HUES64 (cell line): ENCODE results near the gene RPS19BP1.

Experiments used
- H3K27ac ChIP-seq: 2 replicates; pipeline ENCODE4 v1.7.0; 2013; ENCODE audit warnings: low read depth, low read length, inconsistent platforms
- H3K27me3 ChIP-seq: 2 replicates; pipeline ENCODE4 v1.6.1; 2013; ENCODE audit warnings: mild to moderate bottlenecking, low read length; ENCODE audit not compliant: insufficient read depth
- H3K36me3 ChIP-seq: 2 replicates; pipeline ENCODE4 v1.6.1; 2013; ENCODE audit warnings: mild to moderate bottlenecking, low read length; ENCODE audit not compliant: insufficient read depth
- H3K4me1 ChIP-seq: 2 replicates; pipeline ENCODE4 v1.6.1; 2013; ENCODE audit warnings: mild to moderate bottlenecking, low read length, moderate library complexity; ENCODE audit not compliant: insufficient read depth
- H3K4me3 ChIP-seq: 2 replicates; pipeline ENCODE4 v1.5.1; 2013; ENCODE audit warnings: mild to moderate bottlenecking, low read length, moderate library complexity
- H3K9ac ChIP-seq: 2 replicates; pipeline ENCODE4 v1.6.1; 2013; ENCODE audit warnings: mild to moderate bottlenecking, low read depth, low read length
- H3K9me3 ChIP-seq: 2 replicates; pipeline ENCODE4 v1.6.1; 2013; ENCODE audit warnings: low read depth, low read length; ENCODE audit not compliant: insufficient read depth
- WGBS: fragments of 150-250, 120-280 bp; methylation state at CpG from one replicate; pipeline ENCODE4 v1.1.7; 2013; ENCODE audit warnings: missing lambda C conversion rate; 5-methylcytosine and 5-hydroxymethylcytosine counted together

The RPS19BP1 gene

GRCh38 chr22:39518996-39519680, 13.4 kb downstream of the RPS19BP1 start:
- Histone ChIP-seq H3K27ac (peak overlapping the region; percentile 95), H3K9me3 (no peaks in the 10 kb centered on the region), H3K27me3 (peaks cover 19% of the 10 kb centered on the region), H3K9ac (peak overlapping the region; percentile 100), H3K4me3 (peak overlapping the region; percentile 91), H3K4me1 (peaks cover 4% of the 10 kb centered on the region; the same call in 1 of the 2 replicates), H3K36me3 (peaks cover 55% of the 10 kb centered on the region)
- WGBS, result 16% methylated on average over 24 of the region's 24 CpGs

DNA sequence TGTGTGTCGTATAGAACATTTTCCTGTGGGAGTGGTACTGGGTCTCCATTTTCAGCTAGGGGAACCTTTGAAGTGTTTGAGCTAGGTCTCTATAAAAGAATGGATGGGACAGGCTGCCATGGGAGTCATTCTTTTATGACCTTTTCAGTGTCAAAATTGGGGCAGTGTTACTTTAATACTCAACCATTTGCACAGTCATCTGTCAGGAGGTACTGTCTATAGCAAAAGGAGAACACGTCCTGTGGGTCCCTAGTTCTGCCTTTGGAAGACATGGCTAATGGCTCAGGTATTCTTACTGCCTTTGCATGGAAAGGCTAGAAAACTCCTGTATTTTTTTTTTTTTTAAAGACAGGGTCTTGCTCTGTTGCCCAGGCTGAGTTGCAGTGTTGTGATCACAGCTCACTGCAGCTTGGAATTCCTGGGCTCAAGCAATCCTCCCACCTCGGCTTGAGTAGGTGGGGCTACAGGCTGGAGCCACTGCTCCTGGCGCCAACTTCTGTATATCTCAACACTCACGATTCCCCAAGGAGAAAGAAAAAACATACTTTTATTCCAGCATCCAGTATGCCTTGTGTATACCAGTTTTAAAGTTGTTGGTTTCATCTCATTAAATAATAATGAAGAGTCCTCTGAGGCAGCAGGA, 14.3 kb downstream of the RPS19BP1 start:
- Histone ChIP-seq H3K9ac (no peak overlapping the region), H3K9me3 (no peaks in the 10 kb centered on the region), H3K27ac (no peak overlapping the region), H3K27me3 (peaks cover 27% of the 10 kb centered on the region), H3K4me3 (no peak overlapping the region), H3K36me3 (peaks cover 59% of the 10 kb centered on the region), H3K4me1 (peaks cover 4% of the 10 kb centered on the region; the same call in 1 of the 2 replicates)
- WGBS, result 83% methylated on average over 5 of the region's 5 CpGs

DNA sequence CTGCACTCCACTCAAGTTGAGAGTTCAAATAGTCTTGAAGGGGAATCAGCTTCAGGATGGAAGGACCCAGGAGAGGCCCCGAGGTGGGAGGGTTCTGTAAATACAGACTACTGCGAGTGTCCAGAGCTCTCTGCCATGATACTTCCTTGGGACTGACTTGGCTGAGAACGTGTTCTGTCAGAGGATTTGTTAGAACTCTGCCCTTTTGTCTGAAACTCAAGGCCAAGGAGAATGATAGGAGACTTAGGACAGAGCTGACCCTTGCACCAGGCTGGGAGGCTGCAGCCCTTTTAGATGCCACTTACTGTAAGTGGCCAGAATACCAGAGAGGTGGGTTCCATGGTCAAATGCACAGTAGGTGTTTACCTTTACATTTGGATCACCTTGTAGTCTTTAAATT, 15.1 kb downstream of the RPS19BP1 start:
- peaks cover 56% of the 10 kb centered on the region for H3K36me3 ChIP-seq
- peaks cover 28% of the 10 kb centered on the region for H3K27me3 ChIP-seq
- WGBS, result 91% methylated on average over 3 of the region's 3 CpGs
- no peak overlapping the region for H3K4me3 ChIP-seq
- no peak overlapping the region for H3K9ac ChIP-seq
- H3K27ac ChIP-seq, result no peak overlapping the region
- peaks cover 4% of the 10 kb centered on the region; the same call in 1 of the 2 replicates for H3K4me1 ChIP-seq
- H3K9me3 ChIP-seq, result no peaks in the 10 kb centered on the region

- no peaks in the 10 kb centered on the region; the same call in 1 of the 2 replicates for H3K4me1 ChIP-seq
- H3K36me3 ChIP-seq, result peaks cover 57% of the 10 kb centered on the region
- peaks cover 47% of the 10 kb centered on the region for H3K27me3 ChIP-seq
- no peak overlapping the region for H3K27ac ChIP-seq
- H3K9ac ChIP-seq, result no peak overlapping the region
- no peaks in the 10 kb centered on the region for H3K9me3 ChIP-seq
- no peak overlapping the region for H3K4me3 ChIP-seq
- 91% methylated on average over 12 of the region's 12 CpGs for WGBS
Observed at GRCh38 chr22:39515266-39516050, 17.1 kb downstream of the RPS19BP1 start.

- WGBS, result 75% methylated on average over 8 of the region's 8 CpGs
- no peak overlapping the region for H3K4me3 ChIP-seq
- peaks cover 56% of the 10 kb centered on the region for H3K27me3 ChIP-seq
- H3K4me1 ChIP-seq, result no peaks in the 10 kb centered on the region; the same call in 1 of the 2 replicates
- H3K36me3 ChIP-seq, result peaks cover 61% of the 10 kb centered on the region
- no peak overlapping the region for H3K27ac ChIP-seq
- H3K9ac ChIP-seq, result no peak overlapping the region
- H3K9me3 ChIP-seq, result no peaks in the 10 kb centered on the region
Observed at GRCh38 chr22:39514373-39514973, 18.1 kb downstream of the RPS19BP1 start.

GRCh38 chr22:39513791-39514190, 18.8 kb downstream of the RPS19BP1 start:
- H3K27ac ChIP-seq, result no peak overlapping the region
- no peaks in the 10 kb centered on the region; the same call in 1 of the 2 replicates for H3K4me1 ChIP-seq
- H3K9me3 ChIP-seq, result no peaks in the 10 kb centered on the region
- H3K4me3 ChIP-seq, result no peak overlapping the region
- WGBS, result 95% methylated on average over 18 of the region's 18 CpGs
- H3K9ac ChIP-seq, result no peak overlapping the region
- peaks cover 63% of the 10 kb centered on the region for H3K27me3 ChIP-seq
- H3K36me3 ChIP-seq, result peaks cover 63% of the 10 kb centered on the region

GRCh38 chr22:39512026-39512425, 20.5 kb downstream of the RPS19BP1 start:
- Histone ChIP-seq H3K4me3 (no peak overlapping the region), H3K27me3 (peaks cover 68% of the 10 kb centered on the region), H3K36me3 (peaks cover 73% of the 10 kb centered on the region), H3K9ac (no peak overlapping the region), H3K4me1 (no peaks in the 10 kb centered on the region), H3K27ac (no peak overlapping the region), H3K9me3 (no peaks in the 10 kb centered on the region)
- 95% methylated on average over 10 of the region's 10 CpGs for WGBS

GRCh38 chr22:39511226-39511625, 21.3 kb downstream of the RPS19BP1 start:
- WGBS, result 93% methylated on average over 12 of the region's 13 CpGs
- peaks cover 72% of the 10 kb centered on the region for H3K27me3 ChIP-seq
- H3K36me3 ChIP-seq, result peaks cover 76% of the 10 kb centered on the region

DNA sequence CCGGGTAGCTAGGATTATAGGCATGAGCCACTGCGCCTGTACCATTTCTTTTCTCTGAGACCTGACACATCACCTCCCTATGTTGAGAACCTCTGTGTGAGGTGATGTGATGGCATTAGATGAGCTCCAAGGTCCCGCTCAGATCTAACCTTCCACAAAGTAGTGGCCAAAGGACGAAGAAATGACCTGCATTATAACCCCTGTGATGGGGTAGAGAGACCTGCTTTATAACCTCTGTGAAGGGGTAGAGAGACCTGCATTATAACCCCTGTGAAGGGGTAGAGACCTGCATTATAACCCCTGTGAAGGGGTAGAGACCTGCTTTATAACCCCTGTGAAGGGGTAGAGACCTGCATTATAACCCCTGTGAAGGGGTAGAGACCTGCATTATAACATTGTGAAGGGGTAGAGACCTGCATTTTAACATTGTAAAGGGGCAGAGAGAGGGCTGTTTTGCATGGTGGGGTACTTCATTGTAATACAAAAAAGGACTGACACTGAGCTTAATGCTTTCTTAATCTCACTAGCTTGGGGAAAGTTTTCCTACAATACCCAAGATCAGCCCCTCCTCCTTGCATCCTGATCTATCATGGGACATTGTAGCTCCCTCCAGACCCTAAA, 21.9 kb downstream of the RPS19BP1 start:
- Histone ChIP-seq H3K36me3 (peaks cover 76% of the 10 kb centered on the region), H3K27ac (no peak overlapping the region), H3K4me1 (no peaks in the 10 kb centered on the region), H3K9ac (no peak overlapping the region), H3K9me3 (no peaks in the 10 kb centered on the region), H3K27me3 (peaks cover 77% of the 10 kb centered on the region), H3K4me3 (no peak overlapping the region)
- 70% methylated on average over 2 of the region's 4 CpGs for WGBS

More at GRCh38 chr22:39511226-39511625, 21.3 kb downstream of the RPS19BP1 start:
- Histone ChIP-seq H3K4me3 (no peak overlapping the region), H3K27ac (no peak overlapping the region), H3K9ac (no peak overlapping the region), H3K9me3 (no peaks in the 10 kb centered on the region), H3K4me1 (no peaks in the 10 kb centered on the region)

- peaks cover 79% of the 10 kb centered on the region for H3K27me3 ChIP-seq
- WGBS, result 89% methylated on average over 4 of the region's 4 CpGs
- no peak overlapping the region for H3K9ac ChIP-seq
- peaks cover 75% of the 10 kb centered on the region for H3K36me3 ChIP-seq
- H3K4me1 ChIP-seq, result no peaks in the 10 kb centered on the region
- H3K27ac ChIP-seq, result no peak overlapping the region
- H3K4me3 ChIP-seq, result no peak overlapping the region
- H3K9me3 ChIP-seq, result no peaks in the 10 kb centered on the region
Observed at GRCh38 chr22:39508393-39508792, 24.2 kb downstream of the RPS19BP1 start.
